SKM-1 (cell line): Measurements from ENCODE around the gene EHF.

Source experiments
- DNase-seq: peaks from one replicate; lab custom pipeline; 2025; ENCODE audit not compliant: unreplicated experiment; lab: John Stamatoyannopoulos, UW

The EHF gene

DNA sequence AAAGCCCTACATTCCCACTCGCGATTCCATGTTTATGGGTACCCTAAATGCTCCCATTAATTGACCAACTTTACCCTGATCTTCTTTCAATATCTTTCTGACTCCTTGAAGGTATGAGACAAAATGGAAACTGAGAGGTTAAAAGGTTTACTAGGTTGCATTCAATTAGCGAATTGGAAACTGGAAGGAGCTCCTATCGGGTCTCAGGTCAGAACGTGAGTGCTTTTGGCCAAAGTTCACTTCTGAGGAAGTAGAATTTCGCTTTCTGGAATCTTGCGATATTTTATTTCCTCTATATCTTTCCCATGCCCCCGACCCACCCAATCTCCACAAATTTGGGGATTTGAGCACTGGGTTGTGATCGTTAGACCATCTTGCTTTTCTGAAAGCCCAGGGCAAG, 2.6 kb downstream of the EHF start:
- no peak for DNase-seq

DNA sequence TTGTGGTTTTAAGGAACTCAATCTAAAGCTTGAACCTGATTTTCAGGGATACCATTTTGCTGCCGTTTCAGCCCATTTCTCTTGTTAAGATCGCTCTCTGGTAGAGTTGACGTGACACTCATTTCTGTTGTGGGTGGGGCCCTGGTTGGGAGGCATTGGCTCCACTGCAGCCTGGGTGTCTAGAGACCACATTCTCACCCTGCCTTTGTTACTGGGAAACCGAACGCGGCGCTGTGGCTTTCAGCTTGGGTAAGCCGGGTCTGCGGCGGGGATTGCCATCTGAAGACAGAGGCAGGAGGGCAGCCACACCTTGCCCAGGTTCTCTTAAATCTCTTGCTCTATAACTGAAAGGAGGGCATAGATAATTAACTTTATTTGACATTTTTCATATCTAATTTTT, 3.2 kb downstream of the EHF start:
- DNase-seq = no peak

GRCh38 chr11:34625576-34625975, 4.7 kb downstream of the EHF start:
- DNase-seq = no peak

DNA sequence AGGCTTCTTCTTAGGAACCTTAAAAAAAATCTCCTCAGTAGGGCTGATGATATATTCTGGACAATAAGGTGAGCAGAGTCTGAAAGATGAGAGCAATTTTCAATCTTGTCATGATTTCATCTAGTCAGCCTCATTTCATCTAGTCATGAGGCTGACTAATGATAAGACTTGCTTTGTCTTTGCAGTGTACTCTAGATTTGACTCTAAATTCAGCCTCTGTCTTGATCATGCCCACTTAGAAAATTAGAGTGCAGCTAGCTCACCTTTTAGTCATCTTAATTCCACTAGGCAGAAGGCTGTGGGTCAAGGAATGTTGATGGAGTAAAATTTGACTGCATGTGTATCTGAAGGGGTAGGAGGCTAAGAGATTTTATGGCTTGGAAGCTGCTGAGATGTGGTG, 5.5 kb downstream of the EHF start:
- DNase-seq = no peak

DNA sequence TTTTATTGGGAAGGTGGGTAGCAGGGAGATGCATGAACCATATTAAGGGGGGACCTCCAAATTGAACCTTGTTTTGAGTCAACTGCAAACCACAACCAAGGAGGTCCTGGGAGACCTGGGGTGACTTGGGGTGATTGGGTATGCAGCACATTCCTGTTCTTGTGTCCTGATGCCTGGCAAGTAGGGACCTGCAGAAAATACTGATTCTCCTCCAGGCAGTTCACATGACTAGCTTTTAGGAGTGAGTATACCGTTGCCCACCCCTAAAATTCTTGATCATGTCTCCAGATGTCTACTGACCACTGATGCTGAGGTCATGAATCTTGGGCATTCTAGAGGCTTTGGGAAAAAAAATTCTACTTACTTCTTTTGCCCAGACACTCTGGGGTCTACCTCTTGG, 6.3 kb downstream of the EHF start:
- no peak for DNase-seq

DNA sequence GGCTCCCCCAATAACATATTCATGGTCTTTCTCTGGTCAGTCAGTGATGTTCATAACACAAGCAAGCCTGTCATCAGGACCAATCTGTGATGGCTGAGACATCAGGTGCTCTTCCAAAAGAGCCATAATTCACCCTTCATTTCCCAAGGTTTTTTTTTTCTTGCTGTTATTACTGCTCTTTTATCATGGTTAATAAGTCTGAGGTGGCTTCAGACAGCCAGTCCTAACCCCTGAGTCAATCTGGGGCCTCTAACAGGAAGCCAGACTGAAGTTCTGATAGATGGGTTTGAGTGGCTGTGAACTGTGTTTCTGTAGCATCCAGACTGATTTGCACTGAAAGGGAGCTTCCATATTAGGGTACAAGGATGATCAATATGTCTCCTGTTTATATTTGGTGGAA, 8.8 kb downstream of the EHF start:
- DNase-seq = no peak

DNA sequence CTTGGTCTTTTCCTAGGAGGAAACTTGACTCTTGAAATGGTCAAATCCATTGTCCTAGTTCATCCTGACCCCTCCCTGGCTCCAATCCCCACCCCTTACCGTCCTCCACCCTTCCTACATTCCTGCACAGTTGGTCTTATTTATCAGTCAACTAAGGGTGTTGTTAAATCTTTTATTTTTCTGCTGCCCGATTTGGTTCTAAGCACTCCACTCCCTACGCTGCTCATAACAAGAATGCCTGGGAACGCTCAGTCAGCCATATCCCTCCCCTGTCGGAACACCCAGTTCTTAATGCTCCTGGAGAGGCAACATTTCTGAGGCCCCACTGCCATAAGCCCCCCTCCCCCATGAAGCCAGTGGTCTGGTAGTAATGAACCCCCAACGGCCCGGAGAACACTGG, 9.7 kb downstream of the EHF start:
- DNase-seq = no peak

GRCh38 chr11:34631297-34631696, 10.4 kb downstream of the EHF start:
- DNase-seq = no peak

DNA sequence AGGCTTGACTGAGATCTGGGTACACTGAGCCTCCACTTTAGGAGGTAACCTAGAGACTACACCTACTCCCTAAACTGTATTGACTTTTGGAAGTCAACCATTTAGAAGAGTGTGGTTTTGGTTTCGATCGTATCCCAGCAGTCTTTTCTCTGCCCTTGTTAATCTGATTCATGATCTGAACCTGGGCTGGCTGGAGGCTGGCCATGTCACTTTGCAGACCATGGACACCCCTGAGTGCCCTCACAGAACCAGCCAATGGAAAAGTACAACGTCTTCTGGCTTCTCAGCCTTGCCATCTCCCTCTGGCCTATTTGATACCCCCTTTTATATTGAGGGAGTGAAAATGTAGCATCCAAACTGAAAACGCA, 10.8 kb downstream of the EHF start:
- no peak for DNase-seq

DNA sequence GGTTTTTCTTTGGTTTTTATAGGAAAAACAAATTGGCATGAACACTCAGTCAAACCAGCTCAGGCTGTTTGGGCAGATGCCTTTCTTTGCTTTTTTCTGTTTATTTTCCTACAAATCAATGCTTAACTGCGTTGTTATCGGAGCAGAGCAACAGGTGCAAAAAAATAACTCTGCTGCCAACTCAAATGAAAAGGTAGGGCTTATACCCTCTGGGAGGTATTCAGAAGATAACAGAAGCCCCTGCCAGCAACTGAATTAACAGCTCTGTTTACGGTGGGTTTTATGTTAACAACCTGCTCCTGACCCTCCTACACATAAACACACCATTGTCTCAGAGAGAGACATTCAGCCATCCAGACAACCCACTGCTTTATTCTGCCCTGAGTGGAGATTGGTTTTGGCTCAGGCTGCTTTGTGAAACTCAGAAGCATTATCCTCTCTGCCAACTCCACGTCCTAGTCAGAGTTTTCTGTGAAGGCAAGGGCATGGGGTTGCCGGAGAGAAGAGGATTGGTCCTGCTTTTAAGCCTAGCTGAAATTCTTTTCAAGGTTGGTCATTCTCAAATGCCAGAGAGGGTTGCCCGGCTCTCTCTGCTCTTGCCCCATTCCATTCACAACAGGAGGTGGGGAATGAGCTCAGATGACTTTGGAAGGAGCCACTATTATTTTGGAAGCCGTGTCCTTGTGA, 11.4 kb downstream of the EHF start:
- DNase-seq = no peak

GRCh38 chr11:34633640-34633989, 12.7 kb downstream of the EHF start:
- no peak for DNase-seq

- peak; percentile 64 for DNase-seq
Measured at GRCh38 chr11:34633990-34634693, 13.2 kb downstream of the EHF start.

DNA sequence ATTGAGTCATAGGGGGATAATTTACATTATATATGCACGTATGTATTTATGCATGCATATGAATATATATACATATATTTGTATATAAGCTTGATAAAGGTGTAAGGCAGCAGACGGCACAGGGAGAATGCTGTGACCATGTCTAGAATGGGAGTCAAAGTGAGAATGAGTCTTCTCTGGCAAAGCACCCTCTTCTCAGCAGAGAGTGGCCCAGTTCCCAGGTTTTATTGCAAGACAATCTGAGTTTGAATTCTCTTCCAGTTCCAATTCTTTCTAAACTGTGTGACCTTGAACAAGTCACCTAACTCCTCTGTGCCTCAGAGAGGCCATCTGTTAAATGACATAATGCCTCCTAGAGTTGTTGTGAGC, 13.8 kb downstream of the EHF start:
- DNase-seq = no peak

DNA sequence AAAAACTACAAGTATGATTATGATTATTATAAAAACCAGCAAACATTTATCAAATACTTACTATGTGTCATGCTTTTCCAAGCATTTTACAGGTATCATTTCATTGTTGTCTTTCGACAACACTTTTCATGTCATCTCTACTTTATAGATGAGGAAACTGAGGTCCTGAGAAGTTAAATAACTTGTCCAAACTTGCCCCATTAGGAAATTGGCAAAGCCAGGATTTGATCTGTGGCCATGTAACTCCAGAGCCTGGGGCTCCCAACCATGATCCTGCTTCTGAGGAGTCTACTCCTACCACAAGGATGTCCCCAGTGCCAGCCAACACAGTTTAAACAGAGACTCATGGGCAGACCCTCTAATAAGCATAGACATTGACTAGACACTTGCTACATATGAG, 15.2 kb downstream of the EHF start:
- no peak for DNase-seq

DNA sequence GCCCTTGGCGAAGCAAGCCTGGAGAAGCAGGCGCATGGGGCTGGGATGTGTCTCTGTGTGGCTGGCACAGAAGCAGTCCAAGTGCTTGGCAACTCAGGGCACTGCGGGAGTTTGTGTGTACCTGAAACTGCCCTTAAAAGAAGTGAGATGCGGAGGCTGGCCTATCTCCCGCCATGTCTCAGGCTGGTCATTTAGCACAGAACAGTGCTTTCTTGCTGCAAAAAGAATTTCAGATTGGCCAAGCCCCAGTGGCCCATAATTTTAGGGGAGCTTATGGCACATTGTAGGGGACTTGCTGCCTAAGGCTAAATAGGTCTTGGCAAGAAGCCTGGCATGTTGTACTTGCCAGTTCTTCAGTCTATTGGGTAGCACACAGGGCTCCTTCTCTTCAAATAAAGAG, 16.4 kb downstream of the EHF start:
- DNase-seq = no peak

GRCh38 chr11:34638897-34639296, 18.0 kb downstream of the EHF start:
- DNase-seq = no peak

DNA sequence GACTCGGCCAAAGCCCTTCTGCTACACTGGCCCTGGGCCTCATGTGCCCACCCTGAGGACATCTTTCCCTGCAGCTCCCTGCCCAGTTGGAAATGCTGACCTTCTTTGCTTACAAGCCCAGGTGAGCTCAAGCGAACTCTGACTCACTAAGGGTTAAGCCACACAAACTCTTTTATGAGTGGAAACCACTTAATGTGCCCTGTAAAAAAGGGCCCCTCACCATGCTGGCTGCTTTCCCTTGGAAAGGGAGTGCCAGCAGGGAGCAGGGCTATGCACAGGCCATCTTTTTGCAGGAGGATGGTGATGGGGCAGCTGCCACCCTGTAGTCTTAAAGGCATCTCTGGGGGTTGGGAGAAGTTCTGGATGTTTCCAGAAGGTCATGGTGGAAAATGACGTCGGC, 18.7 kb downstream of the EHF start:
- DNase-seq = no peak

DNA sequence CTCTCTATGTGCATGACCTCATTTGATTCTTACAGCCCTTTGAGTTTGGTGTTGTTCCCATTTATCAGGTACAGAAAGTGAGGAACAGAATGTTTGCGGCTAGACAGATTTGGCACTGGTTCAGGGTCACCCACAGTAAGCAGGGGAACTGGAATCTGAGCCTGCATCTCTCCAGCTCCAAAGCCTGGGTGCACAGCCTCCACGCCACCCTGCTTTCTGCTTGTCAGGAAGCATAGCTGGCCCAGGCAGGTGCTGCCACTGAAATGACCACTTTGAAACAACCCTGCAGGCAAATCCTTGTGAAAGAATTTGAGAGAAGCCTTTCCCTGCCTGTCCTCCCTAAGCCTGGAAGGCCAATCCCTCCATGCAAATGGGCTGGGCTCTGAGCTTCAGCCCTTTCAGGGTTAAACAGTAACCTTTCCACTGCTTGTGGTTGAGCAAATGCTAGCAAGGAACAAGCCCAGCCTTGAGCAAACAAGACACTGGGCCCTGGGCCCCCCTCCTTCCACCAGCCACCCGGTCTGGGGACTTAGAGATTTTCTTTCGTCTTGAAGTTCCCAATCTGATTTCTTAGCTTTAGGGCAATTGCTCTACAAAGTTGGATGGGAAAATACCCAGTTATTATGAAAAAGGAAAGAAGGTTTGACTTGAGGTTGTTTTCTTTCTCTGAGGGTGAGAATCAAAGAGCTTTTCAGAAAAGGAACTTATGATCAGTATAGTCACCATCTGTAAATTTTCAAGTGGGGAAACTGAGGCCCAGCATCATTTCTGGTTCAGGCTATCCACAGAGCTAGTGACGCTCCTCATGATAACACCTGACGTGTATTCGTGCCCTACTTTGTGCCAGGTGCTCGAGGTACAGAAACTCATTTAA, 19.4 kb downstream of the EHF start:
- no peak for DNase-seq

DNA sequence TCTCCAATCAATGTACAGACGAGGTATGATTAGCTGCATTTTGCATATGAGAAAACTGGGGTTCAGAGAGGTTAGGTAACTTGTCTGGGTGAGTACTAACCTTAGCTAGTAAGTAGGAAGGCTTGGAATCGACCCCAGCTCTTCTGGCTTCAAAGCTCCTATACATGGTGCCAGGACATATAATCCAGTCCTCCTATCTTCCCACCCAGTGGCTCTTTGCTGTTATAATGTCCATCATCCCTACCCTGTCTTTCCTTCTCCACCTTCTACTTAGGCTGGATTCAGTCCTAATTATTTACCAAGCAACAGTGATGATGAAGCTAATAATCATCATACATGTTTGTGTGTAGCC, 20.0 kb downstream of the EHF start:
- no peak for DNase-seq

DNA sequence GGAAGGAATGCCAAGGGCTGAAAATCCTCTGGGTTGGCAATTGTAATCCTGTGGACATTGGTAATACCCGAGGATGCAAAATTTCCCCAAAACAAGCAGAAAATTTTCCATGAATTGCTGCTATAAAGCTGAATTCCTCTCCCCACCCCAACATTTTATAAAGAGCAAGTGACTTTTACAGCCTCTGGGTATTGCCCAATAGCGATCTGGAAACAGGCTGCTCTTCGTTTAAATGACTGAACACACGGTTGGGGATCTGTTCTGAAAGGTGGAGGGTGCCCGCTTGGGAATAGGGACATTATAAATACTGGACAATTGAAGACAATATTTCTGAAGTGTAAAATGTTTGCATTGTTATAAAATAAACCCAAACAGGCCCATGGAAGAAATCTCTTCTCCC, 20.6 kb downstream of the EHF start:
- DNase-seq = no peak

DNA sequence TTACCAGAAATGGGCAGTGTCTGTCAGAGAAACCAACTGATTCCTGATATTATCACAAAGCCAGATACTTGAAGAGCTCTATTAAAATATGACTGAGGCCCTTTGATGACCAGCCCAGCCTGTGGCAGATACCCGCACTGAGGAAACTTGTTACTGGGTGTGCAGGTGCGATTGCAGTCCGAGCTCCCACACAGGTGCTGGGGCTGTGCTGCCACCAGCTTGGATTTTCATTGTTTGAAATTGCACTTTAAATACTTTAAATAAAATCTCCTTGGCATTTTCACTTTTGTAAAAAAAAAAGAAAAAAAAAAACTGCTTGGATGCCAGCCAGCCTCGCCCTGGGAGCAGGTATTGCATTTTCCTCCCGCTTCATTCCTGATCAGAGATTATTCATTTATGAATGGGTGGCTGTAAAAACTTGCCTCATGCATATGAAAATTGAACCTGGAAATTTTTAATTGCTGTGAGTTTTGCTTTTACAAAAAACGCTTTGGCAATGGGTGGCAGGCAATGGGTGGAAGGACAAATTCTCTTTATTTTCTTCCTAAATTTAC, 21.2 kb downstream of the EHF start:
- no peak for DNase-seq

- DNase-seq = no peak
Measured at GRCh38 chr11:34642873-34643272, 22.0 kb downstream of the EHF start.
